Breast epithelium (tissue), 4 donors: Measurements from ENCODE around the gene TRIL. TPM values are rescaled to one million over a fixed set of nuclear protein-coding genes. Genes with fewer than 3 reads are reported as not detected.

Experiments
- DNase-seq, 2 donors: peaks; one replicate each; pipeline ENCODE4 v3.0.0-alpha.2; 2019; ENCODE audit warnings: low spot score in 2 of 2
- H3K27ac ChIP-seq, 2 donors: fragments of 200-600 bp; sonication (generic) in 1 of 2; one replicate each; pipeline ENCODE4 v1.5.1; 2016 to 2019; ENCODE audit warnings: mild to moderate bottlenecking in 1 of 2
- H3K27me3 ChIP-seq, 2 donors: fragments of 200-600 bp; sonication (generic) in 1 of 2; one replicate each; pipeline versions ENCODE4 v1.5.1 to v1.6.0; 2017 to 2019; ENCODE audit warnings: control low read depth in 1 of 2, mild to moderate bottlenecking in 1 of 2
- H3K36me3 ChIP-seq: fragments of 200-600 bp; one replicate; pipeline ENCODE4 v1.5.1; 2019
- H3K4me1 ChIP-seq, 2 donors: fragments of 200-600 bp; sonication (generic); one replicate each; pipeline ENCODE4 v1.5.1; 2016 to 2019; ENCODE audit warnings: control low read depth in 1 of 2
- H3K4me3 ChIP-seq, 3 donors: fragments of 200-600 bp; sonication (generic); 1 replicate in 2 of 3; 2 replicates in 1 of 3; pipeline ENCODE4 v1.5.1; 2016 to 2019; ENCODE audit warnings: mild to moderate bottlenecking in 3 of 3, moderate library complexity in 2 of 3
- H3K9me3 ChIP-seq, 2 donors: fragments of 200-600 bp; sonication (generic) in 1 of 2; one replicate each; pipeline ENCODE4 v1.5.1; 2016 to 2019; ENCODE audit warnings: control low read depth in 1 of 2
- CTCF ChIP-seq, 3 donors: fragments of 450-650 bp; IDR thresholded peaks; one replicate each; pipeline ENCODE4 v1.5.1; 2016 to 2017; ENCODE audit warnings: antibody characterized with exemption in 3 of 3, mild to moderate bottlenecking in 3 of 3, moderate library complexity in 3 of 3
- POLR2A ChIP-seq: fragments of 450-650 bp; IDR thresholded peaks from one replicate; pipeline ENCODE4 v1.6.1; 2016; ENCODE audit warnings: antibody characterized with exemption, mild to moderate bottlenecking, moderate library complexity
- POLR2AphosphoS5 ChIP-seq, 3 donors: sonication (generic); formaldehyde crosslinking; IDR thresholded peaks; one replicate each; pipeline ENCODE4 v1.6.1; 2017; ENCODE audit warnings: antibody characterized with exemption in 3 of 3
- intact Hi-C: fragments of 100-400 bp; cut with DNase I; formaldehyde crosslinking; loops from one replicate; pipeline ENCODE4 v1.15.1; 2023; ENCODE audit warnings: low total_unique reads
- total RNA-seq, 3 donors: library from RNA; depleted of rRNA; stranded (reverse); fragments of >200 nt; gene quantifications; one replicate each; pipeline ENCODE4 v1.1.0, GENCODE V29; 2016

The TRIL gene
- total RNA-seq, 3 donors from 2014 or later = 0.48 to 8.3 (median 8.2) TPM

GRCh38 chr7:28955718-28956607 is 2.2 kb downstream of the TRIL start:
- H3K4me1 ChIP-seq = peaks cover 5 to 20% of the 10 kb centered on the region in 2 donors
- no peaks in the 10 kb centered on the region for H3K36me3 ChIP-seq
- intact Hi-C loops = no loop called here
- no peaks in the 10 kb centered on the region for H3K9me3 ChIP-seq
- H3K27me3 ChIP-seq = no peaks in the 10 kb centered on the region
- H3K27ac ChIP-seq = peak overlapping the region; percentile 87 to 94
- peak overlapping the region; percentile 52 to 90 (median 71) for H3K4me3 ChIP-seq
- DNase-seq = peak; percentile 79 to 92
- TF ChIP-seq CTCF (IDR thresholded peaks at IDR 0.05) (peak; percentile 83 to 87 (median 86)), POLR2A (no peak), POLR2AphosphoS5 (IDR thresholded peaks at IDR 0.05) (peak; percentile 54 to 76 (median 65))

- H3K27me3 ChIP-seq = no peaks in the 10 kb centered on the region
- TF ChIP-seq POLR2AphosphoS5 (IDR thresholded peaks at IDR 0.05) (no peak), POLR2A (no peak), CTCF (IDR thresholded peaks at IDR 0.05) (no peak)
- peak overlapping the region; percentile 52 to 90 (median 71) for H3K4me3 ChIP-seq
- peaks cover 5 to 20% of the 10 kb centered on the region in 2 donors for H3K4me1 ChIP-seq
- no peak for DNase-seq
- intact Hi-C loops = no loop called here
- H3K27ac ChIP-seq = peak overlapping the region; percentile 87 to 94
- no peaks in the 10 kb centered on the region for H3K36me3 ChIP-seq
- H3K9me3 ChIP-seq = no peaks in the 10 kb centered on the region
Measured at GRCh38 chr7:28955356-28955717, 2.8 kb downstream of the TRIL start.

DNA sequence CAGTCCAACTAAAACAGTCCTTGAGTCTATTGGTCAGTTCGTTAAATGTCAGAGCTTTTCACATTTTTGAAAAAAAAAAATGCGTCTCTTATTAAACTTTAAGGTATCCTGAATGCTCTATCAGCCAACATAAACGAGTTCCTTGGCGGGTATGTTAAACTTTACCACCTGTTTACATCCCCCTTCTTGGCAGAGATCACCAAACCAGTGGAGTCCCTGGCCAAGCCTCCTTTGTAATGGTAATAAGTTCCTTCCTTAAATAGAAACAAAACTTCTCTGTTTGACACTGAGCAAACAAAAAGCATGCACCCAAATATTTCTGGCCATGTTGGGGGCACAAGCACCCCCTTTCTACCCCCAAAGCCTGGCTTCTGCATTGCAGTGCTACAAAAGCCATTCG is 3.2 kb downstream of the TRIL start:
- H3K4me3 ChIP-seq = peak overlapping the region in 2 of 3 donors; percentile 71 to 90

DNA sequence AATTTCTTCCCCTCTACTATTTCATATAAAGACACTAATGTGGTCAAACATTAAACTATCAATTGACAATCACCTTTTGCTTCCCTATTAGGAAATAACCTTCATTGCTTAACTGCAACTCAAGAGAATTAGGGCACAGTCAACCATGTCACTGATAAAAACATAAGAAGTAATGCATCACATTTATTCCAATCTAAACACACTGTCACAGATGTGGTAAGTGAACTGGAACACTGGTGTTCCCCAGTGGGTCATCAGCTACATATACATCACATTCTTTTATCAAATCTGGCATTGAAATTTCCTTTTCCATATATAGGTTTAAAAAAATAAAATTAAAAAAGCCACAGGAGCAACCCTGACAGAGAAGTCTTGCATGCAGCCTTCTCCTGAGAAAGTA is 3.7 kb downstream of the TRIL start:
- TF ChIP-seq CTCF (IDR thresholded peaks at IDR 0.05) = no peak
- no peak for TF ChIP-seq POLR2A
- no peak for TF ChIP-seq POLR2AphosphoS5 (IDR thresholded peaks at IDR 0.05)
- H3K27me3 ChIP-seq = no peaks in the 10 kb centered on the region
- H3K4me3 ChIP-seq = peak overlapping the region in 1 of 3 donors; percentile 71
- H3K27ac ChIP-seq = peak overlapping the region; percentile 73 to 84
- intact Hi-C loops = no loop called here
- peaks cover 5 to 19% of the 10 kb centered on the region in 2 donors for H3K4me1 ChIP-seq
- H3K9me3 ChIP-seq = no peaks in the 10 kb centered on the region
- no peaks in the 10 kb centered on the region for H3K36me3 ChIP-seq
- no peak for DNase-seq

More for the DNA sequence above, 3.2 kb downstream of the TRIL start:
- H3K36me3 ChIP-seq = no peaks in the 10 kb centered on the region
- H3K4me1 ChIP-seq = peaks cover 5 to 20% of the 10 kb centered on the region in 2 donors
- H3K27ac ChIP-seq = peak overlapping the region; percentile 87 to 94
- intact Hi-C loops = no loop called here
- H3K9me3 ChIP-seq = no peaks in the 10 kb centered on the region
- TF ChIP-seq CTCF (IDR thresholded peaks at IDR 0.05) = no peak
- TF ChIP-seq POLR2A = no peak
- no peak for TF ChIP-seq POLR2AphosphoS5 (IDR thresholded peaks at IDR 0.05)
- no peaks in the 10 kb centered on the region for H3K27me3 ChIP-seq
- DNase-seq = no peak

DNA sequence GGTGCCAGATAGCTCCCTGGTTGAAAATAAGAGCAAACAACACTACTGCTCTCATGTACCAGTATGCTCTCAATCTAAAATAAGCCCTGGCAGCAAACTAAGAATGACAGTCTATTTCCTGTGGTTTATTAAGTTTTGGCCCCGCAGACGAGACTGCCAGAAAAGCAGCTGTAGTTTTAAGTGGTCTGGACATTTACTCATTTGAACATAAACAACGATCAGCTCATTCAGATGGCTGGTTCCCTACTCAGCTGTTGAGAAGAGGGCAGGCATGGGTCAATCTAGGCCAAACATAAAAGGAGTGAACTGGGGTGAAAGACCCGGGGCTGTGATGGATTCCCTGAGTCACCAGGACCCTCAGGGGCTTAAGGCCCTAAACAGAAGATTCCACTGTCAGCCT is 4.5 kb downstream of the TRIL start:
- Histone ChIP-seq H3K36me3 (no peaks in the 10 kb centered on the region), H3K4me1 (peaks cover 0 to 11% of the 10 kb centered on the region in 2 donors), H3K27me3 (no peaks in the 10 kb centered on the region), H3K9me3 (no peaks in the 10 kb centered on the region), H3K4me3 (no peak overlapping the region), H3K27ac (peak overlapping the region; percentile 73 to 84)
- DNase-seq = no peak
- intact Hi-C loops = no loop called here
- TF ChIP-seq POLR2AphosphoS5 (IDR thresholded peaks at IDR 0.05) (no peak), CTCF (IDR thresholded peaks at IDR 0.05) (no peak), POLR2A (no peak)
